Neural cell (in vitro differentiated cells): ENCODE results near the gene UGCG.

Experiments
- CTCF ChIP-seq: fragments of 450-650 bp; IDR thresholded peaks from 2 replicates; pipeline ENCODE4 v1.5.1; 2014; ENCODE audit warnings: antibody characterized with exemption, mild to moderate bottlenecking, moderate library complexity; ENCODE audit not compliant: poor library complexity, severe bottlenecking
- EP300 ChIP-seq: fragments of 450-650 bp; conservative IDR thresholded peaks from 2 replicates; pipeline ENCODE4 v1.6.1; 2014; ENCODE audit warnings: antibody characterized with exemption, mild to moderate bottlenecking, moderate library complexity; ENCODE audit not compliant: poor library complexity, severe bottlenecking
- EZH2 ChIP-seq: fragments of 200-600, 300-800 bp; shearing (Covaris generic), sonication (generic); IDR thresholded peaks from 2 replicates; pipeline ENCODE4 v1.6.1; 2014; ENCODE audit warnings: antibody characterized with exemption, low read length, borderline replicate concordance, mild to moderate bottlenecking; ENCODE audit not compliant: insufficient read depth, poor library complexity, severe bottlenecking
- MXI1 ChIP-seq: fragments of 450-650 bp; conservative IDR thresholded peaks from 2 replicates; pipeline ENCODE4 v1.6.1; 2014; ENCODE audit warnings: antibody characterized with exemption, mild to moderate bottlenecking; ENCODE audit not compliant: poor library complexity, severe bottlenecking
- POLR2AphosphoS5 ChIP-seq: IDR thresholded peaks from 2 replicates; pipeline ENCODE4 v1.6.1; 2012
- RAD21 ChIP-seq: fragments of 450-650 bp; conservative IDR thresholded peaks from 2 replicates; pipeline ENCODE4 v1.6.1; 2014; ENCODE audit warnings: antibody characterized with exemption, mild to moderate bottlenecking, moderate library complexity
- SMC3 ChIP-seq: fragments of 450-650 bp; conservative IDR thresholded peaks from 2 replicates; pipeline ENCODE4 v1.6.1; 2014; ENCODE audit warnings: antibody characterized with exemption, mild to moderate bottlenecking, moderate library complexity; ENCODE audit not compliant: poor library complexity
- TAF1 ChIP-seq: IDR thresholded peaks from 2 replicates; pipeline ENCODE4 v1.6.1; 2012; ENCODE audit warnings: low read depth
- TF ChIP-seq, protein P1 (sequence below): IDR thresholded peaks from 2 replicates; pipeline ENCODE4 v1.6.1; 2012; ENCODE audit warnings: borderline replicate concordance

- no peak for TF ChIP-seq EZH2
- TF ChIP-seq, protein P1, sequence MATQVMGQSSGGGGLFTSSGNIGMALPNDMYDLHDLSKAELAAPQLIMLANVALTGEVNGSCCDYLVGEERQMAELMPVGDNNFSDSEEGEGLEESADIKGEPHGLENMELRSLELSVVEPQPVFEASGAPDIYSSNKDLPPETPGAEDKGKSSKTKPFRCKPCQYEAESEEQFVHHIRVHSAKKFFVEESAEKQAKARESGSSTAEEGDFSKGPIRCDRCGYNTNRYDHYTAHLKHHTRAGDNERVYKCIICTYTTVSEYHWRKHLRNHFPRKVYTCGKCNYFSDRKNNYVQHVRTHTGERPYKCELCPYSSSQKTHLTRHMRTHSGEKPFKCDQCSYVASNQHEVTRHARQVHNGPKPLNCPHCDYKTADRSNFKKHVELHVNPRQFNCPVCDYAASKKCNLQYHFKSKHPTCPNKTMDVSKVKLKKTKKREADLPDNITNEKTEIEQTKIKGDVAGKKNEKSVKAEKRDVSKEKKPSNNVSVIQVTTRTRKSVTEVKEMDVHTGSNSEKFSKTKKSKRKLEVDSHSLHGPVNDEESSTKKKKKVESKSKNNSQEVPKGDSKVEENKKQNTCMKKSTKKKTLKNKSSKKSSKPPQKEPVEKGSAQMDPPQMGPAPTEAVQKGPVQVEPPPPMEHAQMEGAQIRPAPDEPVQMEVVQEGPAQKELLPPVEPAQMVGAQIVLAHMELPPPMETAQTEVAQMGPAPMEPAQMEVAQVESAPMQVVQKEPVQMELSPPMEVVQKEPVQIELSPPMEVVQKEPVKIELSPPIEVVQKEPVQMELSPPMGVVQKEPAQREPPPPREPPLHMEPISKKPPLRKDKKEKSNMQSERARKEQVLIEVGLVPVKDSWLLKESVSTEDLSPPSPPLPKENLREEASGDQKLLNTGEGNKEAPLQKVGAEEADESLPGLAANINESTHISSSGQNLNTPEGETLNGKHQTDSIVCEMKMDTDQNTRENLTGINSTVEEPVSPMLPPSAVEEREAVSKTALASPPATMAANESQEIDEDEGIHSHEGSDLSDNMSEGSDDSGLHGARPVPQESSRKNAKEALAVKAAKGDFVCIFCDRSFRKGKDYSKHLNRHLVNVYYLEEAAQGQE, result no peak
- no peak for TF ChIP-seq CTCF
- no peak for TF ChIP-seq RAD21
- TF ChIP-seq TAF1, result no peak
- no peak for TF ChIP-seq POLR2AphosphoS5
- TF ChIP-seq EP300, result no peak
- no peak for TF ChIP-seq MXI1
- TF ChIP-seq SMC3, result no peak
Observed at GRCh38 chr9:111934747-111935146, 38.1 kb downstream of the UGCG start.
